Activated CD4-positive, alpha-beta T cell treated with anti-CD3 and anti-CD28 coated beads, Interleukin-2, amount 50 U/mL, for 4 hours (primary cell): Measurements from ENCODE around the gene ARMC2.
"Not testable (repeated sequence)": the region's sequence is repeated elsewhere in the genome, so short reads cannot be mapped to it uniquely, and the experiment has no call there.

Experiments used
- DNase-seq, 2 experiments: peaks; one replicate each; pipeline ENCODE4 v3.0.0-alpha.2; 2020

Gene ARMC2

GRCh38 chr6:108848116-108848868 is at the start of gene ARMC2:
Gene ARMC2 (plus strand): TSS chr6:108848422. CDS start chr6:108854268, 5,846 bp downstream.
- peak; percentile 60 to 67 for DNase-seq

GRCh38 chr6:108798670-108799353 is 49.4 kb upstream of the ARMC2 start:
- DNase-seq = peak; percentile 17

- no peak for DNase-seq
Measured at GRCh38 chr6:108799354-108799717, 48.9 kb upstream of the ARMC2 start.

GRCh38 chr6:108799791-108800190 is 48.4 kb upstream of the ARMC2 start:
- no peak for DNase-seq

- DNase-seq = no peak
Measured at GRCh38 chr6:108800427-108800864, 47.8 kb upstream of the ARMC2 start.

- DNase-seq = no peak
Measured at GRCh38 chr6:108801366-108801765, 46.9 kb upstream of the ARMC2 start.

GRCh38 chr6:108803982-108804490 is 44.2 kb upstream of the ARMC2 start:
- DNase-seq = no peak

- DNase-seq = no peak
Measured at GRCh38 chr6:108804956-108805355, 43.3 kb upstream of the ARMC2 start.

DNA sequence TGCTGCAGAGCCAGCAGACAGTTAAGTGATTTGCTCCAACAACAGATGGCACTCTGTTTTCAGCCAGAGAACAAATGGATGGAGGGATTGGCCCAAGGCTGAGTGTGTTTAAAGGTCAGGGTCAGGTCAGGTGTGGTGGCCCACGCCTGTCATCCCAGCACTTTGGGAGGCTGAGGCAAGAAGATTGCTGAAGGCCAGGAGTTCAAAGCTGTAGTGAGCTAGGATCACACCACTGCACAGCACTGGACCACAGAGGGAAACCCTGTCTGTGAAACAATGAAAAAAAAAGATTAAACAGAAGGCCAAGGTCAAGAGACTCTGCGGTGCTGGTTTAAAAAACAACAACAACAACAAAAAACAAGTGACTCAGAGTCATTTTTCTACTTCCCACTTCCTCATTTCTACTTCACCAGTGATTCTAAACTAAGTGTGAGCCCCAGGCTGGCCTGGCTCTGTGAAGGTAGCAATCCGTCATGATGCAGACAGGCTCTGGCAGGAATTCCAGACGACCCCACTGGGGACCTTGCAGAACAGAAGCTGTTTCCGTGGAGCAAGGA is 42.5 kb upstream of the ARMC2 start:
- no peak for DNase-seq

- DNase-seq = no peak
Measured at GRCh38 chr6:108806171-108806570, 42.1 kb upstream of the ARMC2 start.

DNA sequence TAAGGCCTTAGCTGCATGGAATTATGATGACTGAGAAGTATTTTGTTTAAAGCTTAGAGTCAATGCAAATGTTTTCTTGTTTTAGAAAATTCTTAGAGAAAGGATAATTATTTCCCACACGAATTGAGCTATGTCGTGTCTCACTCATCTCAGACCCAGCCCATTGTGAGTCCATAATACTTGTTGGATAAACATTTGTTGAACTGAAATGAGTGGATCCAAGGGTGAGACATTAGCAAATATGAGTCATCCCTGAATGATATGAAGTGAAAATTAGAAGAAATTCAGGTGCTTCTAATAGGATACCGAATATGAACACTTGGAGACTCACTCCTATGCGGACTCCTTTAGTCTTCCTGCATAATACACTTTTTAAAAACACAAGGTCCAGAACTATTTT is 41.6 kb upstream of the ARMC2 start:
- DNase-seq = no peak

- no peak for DNase-seq
Measured at GRCh38 chr6:108807928-108808327, 40.3 kb upstream of the ARMC2 start.

DNA sequence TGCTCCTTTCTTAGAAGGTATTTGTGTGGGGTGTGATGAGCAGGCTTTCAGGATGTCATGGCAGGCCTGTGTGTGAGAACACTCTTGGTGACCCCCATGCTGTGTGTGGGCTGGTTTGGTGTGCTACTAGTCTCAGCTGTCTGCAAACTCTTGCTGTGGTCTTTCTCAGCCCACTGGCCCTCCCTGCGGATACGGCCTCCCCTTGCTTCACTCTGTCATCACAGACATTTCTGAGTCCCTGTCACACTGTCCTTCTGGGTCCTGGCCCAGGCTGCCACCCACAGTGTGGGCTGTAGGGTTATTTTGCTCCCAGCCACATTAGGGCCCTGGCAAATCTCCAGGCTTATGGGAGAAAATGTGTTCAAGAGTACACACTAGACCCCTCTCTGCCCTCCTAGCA is 39.0 kb upstream of the ARMC2 start:
- DNase-seq = no peak

GRCh38 chr6:108810057-108810643 is 38.1 kb upstream of the ARMC2 start:
- no peak for DNase-seq

DNA sequence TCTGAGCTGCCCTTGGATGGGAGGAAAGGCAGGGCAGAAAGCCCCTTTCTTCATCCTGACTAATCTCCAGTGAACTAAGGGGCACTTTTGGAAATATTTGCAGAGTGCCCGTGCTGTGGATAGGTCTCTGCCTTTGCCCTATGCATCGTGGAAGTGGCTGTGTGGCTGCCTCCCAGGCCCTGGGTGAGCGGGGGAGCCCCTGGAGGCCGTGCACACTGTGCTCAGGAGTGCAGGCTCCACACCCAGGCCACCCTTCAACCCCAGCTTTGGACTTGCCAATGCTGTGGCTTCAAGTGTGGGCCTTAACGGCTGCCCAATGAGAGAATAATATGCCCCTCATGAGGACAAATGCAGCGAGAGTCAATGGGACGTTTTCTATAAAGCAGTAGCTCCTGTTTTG is 36.7 kb upstream of the ARMC2 start:
- no peak for DNase-seq

GRCh38 chr6:108813218-108813617 is 35.0 kb upstream of the ARMC2 start:
- not testable (repeated sequence) for DNase-seq

GRCh38 chr6:108817276-108817675 is 30.9 kb upstream of the ARMC2 start:
- DNase-seq = not testable (repeated sequence)

DNA sequence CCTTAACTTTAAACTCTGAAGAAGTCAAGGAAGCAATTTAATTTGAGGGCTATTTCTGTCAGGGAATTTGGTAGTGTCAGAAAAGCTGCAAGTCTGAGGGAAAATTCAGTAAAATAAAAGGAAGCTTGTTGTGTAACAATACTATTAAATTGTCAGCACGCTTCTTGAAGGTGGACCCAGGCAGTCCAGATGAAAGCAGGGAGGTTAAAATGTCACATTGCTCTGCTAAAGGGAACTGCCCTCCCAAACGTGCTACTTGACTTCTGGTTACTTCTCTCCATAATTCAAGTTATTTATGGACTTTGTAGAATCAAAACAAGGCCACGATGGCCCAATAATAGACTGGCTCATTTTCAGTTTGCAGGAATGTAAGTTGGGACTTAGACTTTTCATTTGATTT is 28.2 kb upstream of the ARMC2 start:
- no peak for DNase-seq

DNA sequence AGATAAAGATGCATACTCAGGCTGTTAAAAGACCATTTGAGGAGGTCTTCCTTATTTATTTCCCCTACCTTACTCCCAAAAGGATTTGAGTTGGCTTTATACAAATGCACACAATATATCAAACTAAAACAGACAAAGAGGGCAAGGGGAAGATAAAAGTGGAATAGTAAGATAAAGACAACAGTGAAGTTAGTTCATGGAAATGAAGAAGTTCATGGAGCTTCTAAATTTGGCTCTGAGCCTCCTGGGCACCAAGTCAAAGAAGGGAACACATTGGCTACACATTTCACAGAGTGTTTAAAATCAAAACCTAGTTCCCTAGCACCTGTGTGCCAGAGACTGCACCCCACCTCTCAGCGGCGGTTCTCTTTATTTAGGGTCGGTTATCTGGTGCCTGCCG is 25.8 kb upstream of the ARMC2 start:
- no peak for DNase-seq

- no peak for DNase-seq
Measured at GRCh38 chr6:108825326-108825725, 22.9 kb upstream of the ARMC2 start.

GRCh38 chr6:108831104-108831503 is 17.1 kb upstream of the ARMC2 start:
- DNase-seq = no peak

DNA sequence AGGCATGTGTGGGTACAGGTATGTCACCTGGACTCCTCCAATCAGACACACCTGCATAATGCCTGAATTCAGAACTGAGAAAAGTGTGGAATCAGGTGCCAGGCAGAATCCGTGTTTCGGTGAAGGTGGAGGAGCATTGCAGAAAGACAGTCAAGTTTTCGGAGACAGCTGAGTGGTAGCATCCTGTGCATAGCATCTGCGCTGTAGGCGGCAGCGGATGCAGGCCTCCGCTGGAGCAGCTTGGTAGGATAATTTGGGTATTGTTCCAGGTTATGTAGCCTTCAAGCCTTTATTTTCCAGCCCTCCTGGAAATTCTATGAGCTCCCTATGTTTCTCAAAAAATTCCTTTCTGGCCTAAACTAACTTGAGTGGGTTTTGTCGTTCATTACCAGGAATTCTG is 15.5 kb upstream of the ARMC2 start:
- no peak for DNase-seq

DNA sequence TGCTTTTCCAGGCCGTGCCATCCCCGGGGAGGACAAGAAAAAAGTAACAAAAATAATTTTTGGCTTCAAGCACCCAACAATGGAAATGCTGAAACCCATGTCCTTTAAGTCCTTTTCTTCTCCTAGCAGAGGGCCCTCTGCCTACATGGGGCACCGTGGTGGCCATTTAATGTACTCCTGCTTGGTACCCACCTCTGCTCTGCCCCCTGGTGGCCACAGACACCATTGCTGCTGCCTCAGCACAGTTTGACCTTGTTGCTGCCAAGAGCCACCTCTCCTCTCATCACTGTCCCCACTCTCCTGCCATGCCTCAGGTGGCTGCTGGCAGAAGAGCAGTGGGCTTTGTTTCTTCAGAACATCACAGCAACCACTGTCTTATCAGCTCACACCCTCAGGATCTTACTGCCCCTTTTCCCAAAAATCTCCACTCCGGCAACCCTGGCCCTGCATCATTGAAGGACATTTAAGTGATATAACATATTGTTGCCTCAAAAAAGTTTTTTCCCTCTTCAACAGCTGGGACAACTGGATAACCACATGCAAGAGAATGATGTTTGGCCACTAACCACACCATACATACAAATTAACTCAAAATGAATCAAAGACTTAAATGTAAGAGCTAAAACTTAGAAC is 12.9 kb upstream of the ARMC2 start:
- peak; percentile 83 to 84 for DNase-seq
